K562 (cell line): Measurements from ENCODE around the gene BLM.

ENCODE experiments used
- SIN3A ChIP-seq, 2 experiments: fragments of 150-350 bp in 1 of 2; IDR thresholded peaks; 2 replicates each; pipeline ENCODE4 v1.6.1; 2011 to 2016; ENCODE audit warnings: borderline replicate concordance in 2 of 2, low read depth in 2 of 2, low read length in 2 of 2, mild to moderate bottlenecking in 2 of 2, moderate library complexity in 2 of 2; ENCODE audit not compliant: control insufficient read depth in 1 of 2
- TCF15 ChIP-seq: fragments of 250-450 bp; sonication (Bioruptor Pico); IDR thresholded peaks from 2 replicates; pipeline ENCODE4 v1.8.0; 2022; ENCODE audit warnings: moderate library complexity, mild to moderate bottlenecking, inconsistent platforms

GRCh38 chr15:90684281-90684680 is 32.9 kb upstream of the BLM start:
- TF ChIP-seq TCF15 (CRISPR knock-in tag), result no peak
- TF ChIP-seq SIN3A (IDR thresholded peaks at IDR 0.05; ENCODE audit: borderline replicate concordance in 2 of 2, control insufficient read depth in 1 of 2, low read depth in 2 of 2, low read length in 2 of 2), result no peak
